OCI-LY1 (cell line): ENCODE measurements around the gene DYNC1H1.
"Not testable (repeated sequence)": the region's sequence is repeated elsewhere in the genome, so short reads cannot be mapped to it uniquely, and the experiment has no call there.

Source experiments
- H2AFZ ChIP-seq: fragments of 200-600 bp; sonication (generic), shearing (Covaris generic); 2 replicates; pipeline ENCODE4 v1.6.0; 2014; ENCODE audit warnings: antibody characterized with exemption, mild to moderate bottlenecking, low read length
- H3F3A ChIP-seq: fragments of 200-600 bp; sonication (generic), shearing (Covaris generic); 2 replicates; pipeline ENCODE4 v1.6.0; 2014; ENCODE audit warnings: mild to moderate bottlenecking, antibody characterized with exemption, low read length, moderate library complexity; ENCODE audit not compliant: insufficient read depth
- H3K27ac ChIP-seq: fragments of 200-600 bp; sonication (generic); 2 replicates; pipeline ENCODE4 v1.5.1; 2014; ENCODE audit warnings: low read length, mixed run types, mild to moderate bottlenecking, low read depth; ENCODE audit not compliant: poor library complexity, severe bottlenecking
- H3K27me3 ChIP-seq: fragments of 200-600 bp; sonication (generic); 2 replicates; pipeline ENCODE4 v1.6.0; 2014; ENCODE audit warnings: antibody characterized with exemption, mild to moderate bottlenecking, low read length, moderate library complexity; ENCODE audit not compliant: insufficient read depth
- H3K36me3 ChIP-seq: fragments of 200-600 bp; sonication (generic); 2 replicates; pipeline ENCODE4 v1.6.1; 2014; ENCODE audit warnings: mild to moderate bottlenecking, antibody characterized with exemption, low read length, moderate library complexity, mixed read lengths; ENCODE audit not compliant: insufficient read depth
- H3K4me1 ChIP-seq: fragments of 200-600 bp; sonication (generic); 2 replicates; pipeline ENCODE4 v1.5.1; 2014; ENCODE audit warnings: mild to moderate bottlenecking, low read length, moderate library complexity; ENCODE audit not compliant: insufficient read depth, severe bottlenecking
- H3K4me2 ChIP-seq: fragments of 200-600 bp; sonication (generic), shearing (Covaris generic); 2 replicates; pipeline ENCODE4 v1.6.1; 2014; ENCODE audit warnings: low read length
- H3K4me3 ChIP-seq: fragments of 200-600 bp; sonication (generic); 2 replicates; pipeline ENCODE4 v1.5.1; 2014; ENCODE audit warnings: low read length, low read depth, mild to moderate bottlenecking, mixed read lengths; ENCODE audit not compliant: poor library complexity, severe bottlenecking
- H3K79me2 ChIP-seq: fragments of 200-600 bp; shearing (Covaris generic); 2 replicates; pipeline ENCODE4 v1.6.1; 2016; ENCODE audit warnings: mixed run types, low read length, mixed read lengths; ENCODE audit not compliant: insufficient read depth
- H3K9ac ChIP-seq: fragments of 200-600 bp; sonication (generic), shearing (Covaris generic); 2 replicates; pipeline ENCODE4 v1.6.1; 2014; ENCODE audit warnings: mild to moderate bottlenecking, low read length, mixed read lengths
- H3K9me2 ChIP-seq: fragments of 200-600 bp; sonication (generic), shearing (Covaris generic); 2 replicates; pipeline ENCODE4 v1.6.1; 2014; ENCODE audit warnings: low read depth, mild to moderate bottlenecking, low read length, mixed read lengths
- H3K9me3 ChIP-seq: fragments of 200-600 bp; shearing (Covaris generic); 2 replicates; pipeline ENCODE4 v1.6.1; 2014; ENCODE audit warnings: low read length, mixed read lengths
- H4K20me1 ChIP-seq: fragments of 200-600 bp; sonication (generic), shearing (Covaris generic); 2 replicates; pipeline ENCODE4 v1.6.0; 2016; ENCODE audit warnings: mild to moderate bottlenecking, low read length; ENCODE audit not compliant: insufficient read depth
- CTCF ChIP-seq: fragments of 200-600 bp; sonication (generic), shearing (Covaris generic); IDR thresholded peaks from 2 replicates; pipeline ENCODE4 v1.5.1; 2017; ENCODE audit warnings: mild to moderate bottlenecking, antibody characterized with exemption, low read length, moderate library complexity, mixed read lengths
- EZH2 ChIP-seq: fragments of 200-600 bp; sonication (generic), shearing (Covaris generic); IDR thresholded peaks from 2 replicates; pipeline ENCODE4 v1.8.0; 2017; ENCODE audit warnings: borderline replicate concordance, mixed run types, mild to moderate bottlenecking, antibody characterized with exemption, low read length, moderate library complexity, mixed read lengths

DYNC1H1 gene

DNA sequence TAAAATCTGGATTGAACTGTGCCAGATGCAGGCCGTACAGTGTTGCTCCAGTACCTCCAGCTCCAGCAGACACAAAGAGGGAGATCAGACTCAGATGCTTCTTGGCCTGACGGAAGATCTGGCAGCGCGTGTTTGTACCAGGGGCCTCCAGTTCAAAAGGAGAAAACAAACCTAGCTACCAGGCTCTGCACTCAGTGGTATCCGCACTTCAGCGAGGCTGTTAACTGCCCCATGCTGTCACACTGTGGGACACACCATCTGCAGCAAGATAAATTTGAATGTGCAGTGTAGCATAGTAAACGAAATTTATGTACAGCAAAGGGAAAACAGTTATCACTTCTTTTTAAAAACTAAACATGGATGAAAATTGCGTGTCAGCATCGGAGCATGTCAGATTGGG lies 5.1 kb downstream of the DYNC1H1 start:
- H3K79me2 ChIP-seq, result peaks cover 78% of the 10 kb centered on the region
- peak overlapping the region; percentile 94 for H3K27ac ChIP-seq
- H3K9me2 ChIP-seq, result no peaks in the 10 kb centered on the region
- H3K4me1 ChIP-seq, result peaks cover 59% of the 10 kb centered on the region
- H3K4me3 ChIP-seq, result peak overlapping the region; percentile 43
- H4K20me1 ChIP-seq, result no peaks in the 10 kb centered on the region
- peak overlapping the region; percentile 61 for H3K4me2 ChIP-seq
- no peak for TF ChIP-seq EZH2
- TF ChIP-seq CTCF, result no peak
- H3K9me3 ChIP-seq, result no peaks in the 10 kb centered on the region
- H3K27me3 ChIP-seq, result no peaks in the 10 kb centered on the region
- peak overlapping the region; percentile 53; the same call in 1 of the 2 replicates for H3K9ac ChIP-seq
- H3K36me3 ChIP-seq, result 0 out of 2 replicates have a peak, but pooled peaks cover 4% of the 10 kb centered on the region
- H3F3A ChIP-seq, result no peaks in the 10 kb centered on the region; the same call in 1 of the 2 replicates
- no peak overlapping the region for H2AFZ ChIP-seq

GRCh38 chr14:101970830-101971400 lies 6.5 kb downstream of the DYNC1H1 start:
- H3K9me2 ChIP-seq, result no peaks in the 10 kb centered on the region
- no peak overlapping the region for H3K4me3 ChIP-seq
- peak overlapping the region; percentile 40; the same call in 1 of the 2 replicates for H3K4me2 ChIP-seq
- TF ChIP-seq EZH2 (no peak), CTCF (no peak)
- no peaks in the 10 kb centered on the region for H4K20me1 ChIP-seq
- no peaks in the 10 kb centered on the region for H3K27me3 ChIP-seq
- H3K4me1 ChIP-seq, result peaks cover 57% of the 10 kb centered on the region
- H3K9ac ChIP-seq, result peak overlapping the region; percentile 22; the same call in 1 of the 2 replicates
- no peaks in the 10 kb centered on the region; the same call in 1 of the 2 replicates for H3F3A ChIP-seq
- no peak overlapping the region for H2AFZ ChIP-seq
- peaks cover 76% of the 10 kb centered on the region for H3K79me2 ChIP-seq
- H3K9me3 ChIP-seq, result no peaks in the 10 kb centered on the region
- H3K36me3 ChIP-seq, result peaks cover 9% of the 10 kb centered on the region; the same call in 1 of the 2 replicates
- H3K27ac ChIP-seq, result peak overlapping the region; percentile 94

DNA sequence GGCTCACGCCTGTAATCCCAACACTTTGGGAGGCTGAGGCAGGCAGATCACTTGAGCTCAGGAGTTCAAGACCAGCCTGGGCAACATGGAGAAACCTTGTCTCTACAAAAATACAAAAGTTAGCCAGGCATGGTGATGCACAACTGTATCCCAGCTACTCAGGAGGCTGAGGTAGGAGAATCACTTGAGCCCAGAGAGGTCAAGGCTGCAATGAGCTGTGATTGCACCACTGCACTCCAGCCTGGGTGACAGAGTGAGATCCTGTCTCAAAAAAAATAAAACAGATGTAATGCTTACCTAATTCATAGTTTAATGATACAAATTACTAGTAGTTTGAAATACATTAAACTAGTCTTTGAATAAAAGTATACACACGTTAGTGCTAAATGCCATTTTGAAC lies 7.1 kb downstream of the DYNC1H1 start:
- H3K9ac ChIP-seq, H3K9me2 ChIP-seq, H2AFZ ChIP-seq, H3K27me3 ChIP-seq, H4K20me1 ChIP-seq, H3K4me3 ChIP-seq, H3K4me2 ChIP-seq, H3K9me3 ChIP-seq, H3K36me3 ChIP-seq, H3F3A ChIP-seq: not testable (repeated sequence)
- Histone ChIP-seq H3K27ac (peak overlapping the region; percentile 94), H3K4me1 (peaks cover 52% of the 10 kb centered on the region), H3K79me2 (peaks cover 71% of the 10 kb centered on the region)
